HG03378 (cell line): ENCODE data around the gene ZNF169.
"Not testable (repeated sequence)": the region's sequence is repeated elsewhere in the genome, so short reads cannot be mapped to it uniquely, and the experiment has no call there.

Experiments used
- ATAC-seq: cut with Tn5 transposase; IDR thresholded peaks from one replicate; pipeline ENCODE4 v1.9.1; 2021; ENCODE audit warnings: mild to moderate bottlenecking, moderate library complexity; ENCODE audit not compliant: unreplicated experiment

ZNF169 gene

DNA sequence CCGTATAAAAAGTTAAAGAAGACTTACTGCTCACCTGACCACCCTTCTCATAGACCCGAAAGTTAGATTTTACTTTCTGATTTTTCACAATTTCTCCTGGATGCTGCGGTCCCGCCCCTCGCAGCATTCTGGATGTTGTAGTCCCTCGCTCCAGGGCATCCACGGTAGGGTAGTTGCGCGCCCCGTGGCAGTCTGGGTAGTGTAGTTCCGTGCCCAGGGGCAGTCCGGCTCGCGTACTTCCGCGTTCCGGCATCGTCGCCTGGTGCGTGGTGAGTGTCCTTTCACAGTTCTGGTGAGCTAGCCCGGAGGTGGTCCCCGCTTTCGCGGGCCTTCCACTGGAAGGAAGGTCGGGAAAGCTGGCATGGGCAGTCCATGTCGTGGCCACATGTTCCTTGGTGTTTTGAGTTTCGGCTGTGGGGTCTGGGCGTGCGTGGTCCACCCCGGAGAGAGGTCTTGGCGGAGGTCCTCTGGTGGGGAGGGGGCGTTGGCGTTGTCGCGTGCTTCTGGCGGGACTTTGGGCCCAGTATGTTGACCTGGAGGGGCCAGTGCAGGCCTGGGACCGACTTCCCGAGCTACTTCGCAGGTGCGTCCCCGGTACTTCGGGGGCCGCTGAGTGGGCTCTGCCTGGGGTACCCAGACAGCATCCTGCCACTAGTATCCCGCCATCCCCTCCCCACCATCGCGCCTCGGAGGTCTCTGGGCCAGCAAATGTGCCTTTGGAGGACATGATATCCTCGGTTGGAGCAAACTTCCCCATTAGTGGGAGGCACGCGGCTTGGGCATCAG, at the start of gene ZNF169:
TSS of gene ZNF169 (plus strand) at position 222 of the 786 bp plus-strand sequence. CDS start 19,515 bp downstream, outside the sequence.
- peak; percentile 97 for ATAC-seq

- ATAC-seq, result no peak
These were observed 48.2 kb upstream of the ZNF169 start for GRCh38 chr9:94210616-94211603.

GRCh38 chr9:94212091-94212490, 47.0 kb upstream of the ZNF169 start:
- no peak for ATAC-seq

DNA sequence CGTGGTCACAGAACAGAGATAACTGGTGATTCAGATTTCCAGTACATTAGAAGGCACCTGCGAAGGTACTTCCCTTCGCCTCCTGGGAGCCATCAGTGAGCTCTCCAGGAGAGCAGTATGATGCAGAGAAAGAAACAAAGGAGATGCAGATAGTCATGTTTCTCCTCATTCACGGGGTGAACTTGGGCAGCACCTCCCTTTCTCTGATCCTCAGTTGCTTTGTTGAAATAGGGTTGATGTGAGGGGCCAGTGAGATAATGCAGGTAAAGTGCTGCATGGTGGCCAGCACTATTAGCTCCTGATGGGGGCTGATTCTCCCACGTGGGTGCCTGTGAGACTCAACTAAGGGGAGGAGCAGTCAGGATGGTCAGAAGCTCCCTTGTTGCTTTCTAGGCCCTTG, 46.6 kb upstream of the ZNF169 start:
- ATAC-seq, result no peak

DNA sequence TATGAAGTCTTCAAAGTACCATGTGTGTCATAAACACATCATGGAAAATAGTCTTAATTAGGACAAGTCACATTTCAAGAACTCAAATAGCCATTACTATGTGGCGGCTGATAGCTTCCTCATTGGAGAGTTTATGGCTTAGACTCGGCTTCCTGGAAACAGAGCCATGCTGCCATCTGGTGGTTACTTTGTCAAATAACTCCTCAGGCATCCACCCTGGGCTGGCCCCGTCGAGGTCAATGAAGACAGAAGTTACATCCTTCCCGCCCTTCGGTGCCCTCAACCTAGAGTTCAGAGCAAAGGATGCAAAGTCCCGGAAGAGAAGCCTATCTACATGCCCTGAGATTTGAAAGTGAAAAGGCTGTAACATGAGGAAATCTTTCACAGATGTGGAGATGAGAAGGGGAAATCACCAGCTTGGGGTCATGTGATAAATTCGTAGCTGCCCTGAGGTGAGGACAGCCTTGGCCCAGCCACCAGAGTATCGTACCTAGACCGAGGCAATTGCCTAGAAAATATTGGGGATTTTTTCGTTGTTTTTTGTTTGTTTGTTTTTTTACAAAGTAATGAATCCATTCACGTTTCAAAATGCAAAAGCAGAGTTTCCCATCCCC, 45.5 kb upstream of the ZNF169 start:
- peak; percentile 84 for ATAC-seq

DNA sequence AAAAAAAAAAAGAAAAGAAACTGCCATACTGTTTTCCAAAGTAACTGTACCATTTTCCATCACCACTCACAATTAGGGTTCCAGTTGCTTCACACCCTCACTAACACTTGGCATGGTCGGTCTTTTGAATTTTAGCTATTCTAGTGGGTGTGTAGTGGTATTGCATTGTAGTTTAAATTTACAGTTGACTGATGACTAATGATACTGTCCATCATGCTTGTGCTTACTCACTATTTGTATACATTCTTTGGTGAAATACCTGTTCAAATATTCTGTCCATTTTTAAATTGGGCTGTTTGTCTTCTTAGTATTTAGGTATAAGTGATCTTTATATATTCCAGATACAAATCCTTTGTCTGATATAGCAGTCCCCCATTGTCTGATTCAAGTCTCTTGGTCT, 36.2 kb upstream of the ZNF169 start:
- no peak for ATAC-seq

DNA sequence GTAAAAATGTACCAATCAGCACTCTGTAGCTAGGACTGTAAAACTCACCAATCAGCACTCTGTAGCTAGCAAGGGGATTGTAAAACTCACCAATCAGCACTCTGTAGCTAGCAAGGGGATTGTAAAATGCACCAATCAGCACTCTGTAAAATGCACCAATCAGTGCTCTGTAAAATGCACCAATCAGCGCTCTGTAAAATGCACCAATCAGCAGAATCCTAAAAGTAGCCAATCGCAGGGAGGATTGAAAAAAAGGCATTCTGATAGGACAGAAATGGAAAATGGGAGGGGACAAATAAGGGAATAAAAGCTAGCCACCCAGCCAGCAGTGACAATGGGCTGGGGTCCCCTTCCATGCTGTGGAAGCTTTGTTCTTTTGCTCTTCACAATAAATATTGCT, 33.7 kb upstream of the ZNF169 start:
- not testable (repeated sequence) for ATAC-seq

DNA sequence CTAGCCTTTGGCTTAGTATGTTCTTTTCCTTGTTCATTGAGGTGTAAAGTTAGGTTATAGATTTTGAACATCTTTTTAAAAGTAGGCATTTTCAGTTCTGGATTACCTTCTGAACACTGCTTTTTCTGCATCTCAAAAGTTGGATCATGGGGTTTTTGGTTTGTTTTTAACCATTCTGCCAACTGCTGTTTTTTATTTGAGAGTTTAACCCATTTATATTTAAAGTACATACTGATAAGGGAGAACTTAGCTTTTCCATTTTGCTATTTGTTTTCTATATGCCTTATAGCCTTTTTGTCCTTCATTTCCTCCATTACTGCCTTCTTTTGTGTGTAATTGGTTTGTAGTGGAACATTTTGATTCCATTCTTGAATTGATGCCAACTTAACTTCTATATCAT, 30.5 kb upstream of the ZNF169 start:
- no peak for ATAC-seq

- no peak for ATAC-seq
These were observed 26.7 kb upstream of the ZNF169 start for GRCh38 chr9:94232428-94232827.

GRCh38 chr9:94241098-94241497, 18.0 kb upstream of the ZNF169 start:
- not testable (repeated sequence) for ATAC-seq

- no peak for ATAC-seq
These were observed 13.4 kb upstream of the ZNF169 start for GRCh38 chr9:94245651-94246050.

DNA sequence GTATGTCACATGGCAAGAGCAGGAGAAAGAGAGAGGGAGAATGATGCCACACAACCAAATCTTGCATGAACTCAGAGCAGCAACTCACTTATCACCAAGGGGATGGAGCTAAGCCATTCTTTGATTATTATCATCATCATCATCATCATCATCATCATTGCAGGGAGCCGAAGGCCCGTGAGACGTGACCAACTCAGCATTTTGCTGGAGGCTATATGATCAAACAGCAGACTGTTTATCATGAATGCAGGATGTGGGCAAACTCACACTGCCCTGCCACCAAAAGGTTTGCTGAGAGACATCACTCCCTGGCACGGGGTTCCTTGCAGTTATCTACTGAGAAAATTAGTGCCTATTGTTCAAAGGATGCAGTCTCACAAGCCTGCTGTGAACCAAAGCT, 8.6 kb upstream of the ZNF169 start:
- ATAC-seq, result no peak

DNA sequence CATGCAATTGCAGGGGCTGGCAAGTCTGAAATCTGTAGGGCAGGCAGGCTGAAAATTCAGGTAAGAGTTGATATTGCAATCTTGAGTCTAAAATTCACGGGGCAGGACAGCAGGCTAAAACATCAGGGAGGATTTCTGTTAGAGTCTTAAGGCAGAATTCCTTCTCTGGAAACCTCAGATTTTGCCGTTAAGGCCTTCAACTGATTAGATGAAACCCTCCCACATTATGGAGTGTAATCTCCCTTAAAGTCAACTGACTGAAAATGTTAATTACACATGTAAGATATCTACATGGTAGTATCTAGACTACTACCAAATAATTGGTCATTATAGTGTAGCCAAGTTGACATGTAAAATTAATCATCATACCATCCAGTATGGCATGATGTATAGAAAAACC, 3.1 kb upstream of the ZNF169 start:
- no peak for ATAC-seq

DNA sequence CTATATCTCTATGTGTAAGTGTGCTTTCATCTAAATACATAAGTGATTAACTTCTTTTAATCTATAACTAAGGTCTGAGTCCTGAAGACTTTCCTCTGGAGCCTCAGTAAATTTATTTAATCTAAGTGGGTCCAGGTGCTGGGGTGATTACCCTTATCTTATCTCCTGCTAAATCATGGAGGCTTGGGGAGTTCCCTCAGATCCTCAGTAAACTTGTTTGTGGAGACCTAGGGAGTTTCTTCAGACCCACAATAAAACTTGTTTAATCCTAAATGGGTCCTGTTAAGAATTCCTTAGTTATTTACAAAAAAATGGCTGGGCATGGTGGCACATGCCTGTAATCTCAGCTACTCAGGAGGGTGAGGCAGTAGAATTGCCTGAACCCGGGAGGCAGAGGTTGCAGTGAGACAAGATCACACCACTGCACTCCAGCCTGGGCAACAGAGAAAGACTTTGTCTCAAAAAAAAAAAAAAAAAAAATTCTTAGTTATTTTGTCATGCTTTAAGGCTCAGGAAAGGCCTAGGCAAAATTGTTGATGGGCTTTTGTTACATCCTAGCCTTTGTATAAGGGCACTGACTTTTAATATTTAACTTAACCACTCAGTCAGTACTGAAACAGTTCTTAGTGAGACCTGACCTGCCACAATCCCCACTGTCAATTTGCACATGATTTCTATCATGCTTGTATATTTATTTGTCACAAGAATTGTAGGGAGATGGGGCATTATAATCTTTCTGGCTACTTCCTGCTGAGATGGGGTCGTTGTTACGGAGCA, 6.7 kb downstream of the ZNF169 start:
- not testable (repeated sequence) for ATAC-seq

DNA sequence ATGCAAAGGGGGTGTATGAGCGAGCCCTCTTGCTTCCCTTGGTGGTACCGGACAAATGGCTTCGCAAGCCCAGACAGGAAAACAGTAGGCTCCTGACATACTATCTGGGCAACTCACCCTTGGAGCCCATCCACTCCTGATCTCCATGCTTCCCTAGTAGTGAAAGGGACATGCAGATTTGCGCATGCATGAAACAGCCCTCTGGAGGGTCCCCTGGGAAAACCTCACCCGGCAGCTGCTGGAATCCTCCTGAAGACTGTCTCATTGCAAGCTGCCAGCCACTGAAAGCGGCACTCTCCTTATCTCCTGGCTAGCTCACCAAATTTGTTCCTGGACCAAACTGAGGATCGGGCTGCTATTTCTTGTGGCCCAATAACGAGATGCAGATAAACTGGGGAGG, 10.2 kb downstream of the ZNF169 start:
- no peak for ATAC-seq

DNA sequence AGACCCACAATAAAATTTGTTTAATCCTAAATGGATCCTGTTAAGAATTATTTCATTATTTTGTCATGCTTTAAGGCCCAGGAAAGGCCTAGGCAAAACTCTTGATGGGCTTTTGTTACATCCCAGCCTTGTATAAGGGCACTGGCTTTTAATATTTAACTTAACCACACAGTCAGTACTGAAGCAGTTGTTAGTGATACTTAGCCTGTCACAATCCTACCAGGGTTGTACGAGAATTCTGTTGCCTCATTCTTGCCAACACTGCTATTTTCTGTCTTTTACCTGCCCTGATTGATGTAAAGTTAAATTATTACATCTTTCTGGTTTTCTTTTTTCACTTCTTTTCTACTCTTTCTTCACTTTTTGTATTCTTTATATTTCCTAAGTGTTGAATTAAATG, 10.9 kb downstream of the ZNF169 start:
- no peak for ATAC-seq

- not testable (repeated sequence) for ATAC-seq
These were observed 17.9 kb downstream of the ZNF169 start for GRCh38 chr9:94277029-94277428.

DNA sequence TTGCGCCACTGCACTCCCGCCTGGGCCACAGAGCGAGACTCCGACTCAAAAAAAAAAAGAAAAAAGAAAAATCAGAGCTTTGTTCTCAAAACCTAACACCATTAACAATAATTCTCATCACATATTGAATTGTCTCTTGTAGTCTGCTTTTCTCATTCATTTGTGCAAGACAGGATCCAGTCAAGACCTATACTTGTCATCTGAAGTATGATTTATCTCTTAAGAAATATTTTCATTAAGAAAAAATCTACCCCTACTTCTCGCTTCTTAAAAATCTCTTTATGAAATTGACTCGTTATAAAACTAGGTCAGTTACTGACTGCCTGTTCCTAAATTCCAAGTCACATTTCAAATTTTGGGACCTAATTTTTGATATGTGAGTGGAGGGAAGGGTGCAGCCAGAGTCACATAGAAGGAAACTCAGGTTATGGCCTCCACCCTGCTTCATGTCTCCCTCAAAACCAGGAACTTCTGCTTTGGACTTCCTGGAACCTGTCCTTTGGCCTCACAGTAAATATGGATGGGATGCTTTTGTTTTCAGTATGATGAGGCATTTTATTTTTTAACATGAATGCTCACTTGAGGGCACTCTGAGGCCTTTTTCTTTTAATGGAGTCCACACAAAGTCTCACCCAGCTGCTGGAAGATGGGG, 18.9 kb downstream of the ZNF169 start:
- ATAC-seq, result no peak

DNA sequence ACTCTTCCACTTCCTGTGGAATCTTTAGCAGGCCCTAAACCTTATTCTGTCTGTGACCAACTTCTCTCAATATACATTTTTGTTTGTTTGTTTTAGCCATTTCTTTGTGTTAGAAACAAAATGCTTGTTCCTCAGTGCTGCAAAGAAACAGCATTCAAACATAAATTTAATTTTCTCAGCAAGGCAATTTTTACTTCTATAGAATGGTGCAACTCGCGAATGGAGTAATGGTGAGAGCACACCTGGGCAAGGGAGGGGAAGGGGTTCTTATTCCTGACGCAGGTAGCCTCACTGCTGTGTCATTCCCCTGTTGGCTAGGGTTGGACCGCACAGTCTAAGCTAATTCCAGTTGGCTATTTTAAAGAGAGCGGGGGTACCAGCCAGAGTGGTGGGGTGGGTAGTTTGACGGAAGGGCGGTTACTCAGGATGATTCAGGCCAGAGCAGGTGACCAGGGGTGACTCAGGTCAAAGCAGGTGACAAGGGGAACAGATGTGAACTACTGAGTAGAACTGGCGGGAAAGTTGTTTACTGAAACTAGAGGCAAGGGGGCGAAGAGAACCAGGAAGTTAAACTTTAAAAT, 21.4 kb downstream of the ZNF169 start:
- ATAC-seq, result no peak

- ATAC-seq, result no peak
These were observed 22.0 kb downstream of the ZNF169 start for GRCh38 chr9:94281101-94281500.
